ENCODE data around the gene NDUFA1. TPM values are rescaled to one million over a fixed set of nuclear protein-coding genes. Genes with fewer than 3 reads are reported as not detected.

The NDUFA1 gene
- total and polyA plus RNA-seq, 9 of the 15 experiments (the other 6 are each of a cell fraction or from before 2014, with no cell fraction given), result 162 to 1,285 (median 383) TPM

DNA sequence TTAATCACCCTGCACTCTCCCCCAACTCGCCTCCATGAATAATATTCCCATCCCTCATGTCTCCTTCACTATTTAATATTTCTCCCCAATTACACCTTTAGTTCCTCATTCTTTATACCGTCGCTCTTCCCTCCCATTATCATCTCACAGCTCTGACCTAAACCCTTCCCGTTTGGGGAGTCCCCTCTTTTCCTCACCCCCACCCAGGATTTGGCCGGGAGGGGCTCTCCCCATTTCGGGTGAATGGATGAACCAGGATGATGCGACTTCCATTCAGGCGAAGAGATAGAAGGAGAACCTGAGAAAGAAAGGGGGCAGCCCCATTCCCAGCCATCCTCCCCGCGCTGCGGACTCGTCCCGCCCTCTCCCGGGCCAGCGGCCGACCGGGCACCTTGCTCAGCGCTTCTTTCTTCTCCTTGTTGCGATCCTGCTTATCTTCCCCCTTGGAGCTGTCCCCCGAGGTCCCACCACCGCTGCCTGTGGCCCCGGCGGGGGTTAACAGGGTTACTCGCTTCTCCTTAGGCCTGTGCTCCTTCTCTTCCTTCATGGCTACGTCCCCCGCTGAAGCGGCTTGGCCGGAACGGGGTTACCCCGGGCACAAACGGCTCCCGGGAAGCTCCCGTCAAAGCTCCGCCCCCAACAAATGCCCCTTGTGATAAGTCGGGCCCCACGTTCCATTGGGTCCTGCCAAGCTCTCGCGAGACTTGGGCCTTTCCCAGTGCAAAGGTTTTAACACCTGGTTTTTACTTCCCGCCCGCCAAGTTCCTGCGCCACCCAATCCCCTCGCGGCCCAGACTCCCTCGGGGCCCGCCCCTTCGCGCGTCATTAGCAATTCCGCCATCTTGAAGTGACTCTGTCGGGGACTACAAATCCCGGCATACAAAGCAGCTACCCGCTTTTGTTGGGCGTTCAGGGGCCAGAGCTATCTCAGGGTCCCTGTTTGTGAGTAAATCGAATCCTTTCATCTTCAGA is 19.0 kb upstream of the NDUFA1 start, which contains the start of gene UPF3B:
UPF3B (minus strand) TSS at position 582 of the 972 bp plus-strand sequence; CDS start at position 547, 35 bp downstream.
- peak within 1 kb of the TSS; percentile 91 for H2AFZ ChIP-seq (ENCODE audit: low read depth, low read length)
- H3K27ac ChIP-seq (ENCODE audit: extremely low read depth, low read depth, low read length), result peak within 1 kb of the TSS; percentile 76
- ChIA-PET CTCF (ENCODE audit: low intra/inter-chr PET ratio) (no interaction called here), POLR2A (interaction anchor here (0.7 to 4.4 kb wide), 6 partner anchors 10 to 63 kb away, joined by 3 to 30 read pairs (median 7); partner anchors contain the start of genes NDUFA1, RNF113A and RPL39)
- peak; percentile 93 for FAIRE-seq
- peak within 1 kb of the TSS; percentile 82 to 97 for H3K9ac ChIP-seq (ENCODE audit: insufficient read depth in 1 of 2, low read depth in 2 of 2, low read length in 2 of 2)
- no peaks in the 10 kb centered on the region for H3K9me1 ChIP-seq (ENCODE audit: control insufficient read depth, insufficient read depth, low read length)
- in situ Hi-C loops (cut with MboI) (no loop called here), intact Hi-C loops (cut with micrococcal nuclease) (loop anchor here (2.0 kb wide), 1 partner anchor 18 kb away; the partner anchor contains the start of genes NDUFA1 and RNF113A)
- DNase-seq (ENCODE audit: extremely low read depth in 1 of 4, low spot score in 3 of 4), result peak; percentile 95 to 99 (median 96)
- no TSS peak for BruUV-seq (replicated peaks)
- H4K20me1 ChIP-seq (replicated peaks; ENCODE audit: control insufficient read depth, insufficient read depth, low read length), result no peaks in the 10 kb centered on the region
- peaks cover 19% of the 10 kb centered on the region for H3K79me2 ChIP-seq (ENCODE audit: control insufficient read depth, insufficient read depth, low read length)
- H3K36me3 ChIP-seq (ENCODE audit: control insufficient read depth, insufficient read depth, low read length), result peaks cover 31% of the 10 kb centered on the region; the same call in 2 of the 3 replicates
- H3K4me3 ChIP-seq, result peak within 1 kb of the TSS; percentile 70
- H3K4me2 ChIP-seq (ENCODE audit: insufficient read depth, low read length), result peak within 1 kb of the TSS; percentile 77
- H3K27me3 ChIP-seq (ENCODE audit: control insufficient read depth in 2 of 2, insufficient read depth in 2 of 2, low read length in 2 of 2), result no peaks in the 10 kb centered on the region
- peaks cover 0 to 2% of the 10 kb centered on the region in 2 experiments; a peak in 1 of 5 replicates for H3K4me1 ChIP-seq (replicated peaks in 1 of 2; ENCODE audit: control insufficient read depth in 2 of 2, insufficient read depth in 2 of 2, low read length in 2 of 2)
- H3K9me3 ChIP-seq (replicated peaks; ENCODE audit: control insufficient read depth, insufficient read depth, low read depth, low read length), result no peaks in the 10 kb centered on the region
- WGBS (ENCODE audit: insufficient coverage, low coverage, missing lambda C conversion rate), result 0% methylated on average over 31 of the region's 54 CpGs
- ATAC-seq, result peak; percentile 97
- TF ChIP-seq SRSF3 (IDR thresholded peaks at IDR 0.05; ENCODE audit: insufficient read depth, low read length) (no peak), ZZZ3 (IDR thresholded peaks at IDR 0.05) (no peak), RERE (CRISPR knock-in tag; IDR thresholded peaks at IDR 0.05; ENCODE audit: borderline replicate concordance) (no peak), MAFF (IDR thresholded peaks at IDR 0.05; ENCODE audit: low read length) (peak; percentile 18; the same call in 1 of the 2 replicates), FOXP1 (CRISPR knock-in tag; IDR thresholded peaks at IDR 0.05) (no peak), ZNF143 (CRISPR knock-in tag; IDR thresholded peaks at IDR 0.05) (peak; percentile 83), ARHGAP35 (IDR thresholded peaks at IDR 0.05; ENCODE audit: partially characterized antibody) (peak; percentile 91), POU5F1 (IDR thresholded peaks at IDR 0.05; ENCODE audit: borderline replicate concordance, low read depth, low read length, partially characterized antibody) (no peak), CBFB (CRISPR knock-in tag; IDR thresholded peaks at IDR 0.05) (no peak), ZNF668 (CRISPR knock-in tag; IDR thresholded peaks at IDR 0.05) (no peak), NR2C2 (CRISPR knock-in tag; IDR thresholded peaks at IDR 0.05) (no peak), NR2C2 (tag; IDR thresholded peaks at IDR 0.05) (peak; percentile 88)
- TF ChIP-seq, protein P1, sequence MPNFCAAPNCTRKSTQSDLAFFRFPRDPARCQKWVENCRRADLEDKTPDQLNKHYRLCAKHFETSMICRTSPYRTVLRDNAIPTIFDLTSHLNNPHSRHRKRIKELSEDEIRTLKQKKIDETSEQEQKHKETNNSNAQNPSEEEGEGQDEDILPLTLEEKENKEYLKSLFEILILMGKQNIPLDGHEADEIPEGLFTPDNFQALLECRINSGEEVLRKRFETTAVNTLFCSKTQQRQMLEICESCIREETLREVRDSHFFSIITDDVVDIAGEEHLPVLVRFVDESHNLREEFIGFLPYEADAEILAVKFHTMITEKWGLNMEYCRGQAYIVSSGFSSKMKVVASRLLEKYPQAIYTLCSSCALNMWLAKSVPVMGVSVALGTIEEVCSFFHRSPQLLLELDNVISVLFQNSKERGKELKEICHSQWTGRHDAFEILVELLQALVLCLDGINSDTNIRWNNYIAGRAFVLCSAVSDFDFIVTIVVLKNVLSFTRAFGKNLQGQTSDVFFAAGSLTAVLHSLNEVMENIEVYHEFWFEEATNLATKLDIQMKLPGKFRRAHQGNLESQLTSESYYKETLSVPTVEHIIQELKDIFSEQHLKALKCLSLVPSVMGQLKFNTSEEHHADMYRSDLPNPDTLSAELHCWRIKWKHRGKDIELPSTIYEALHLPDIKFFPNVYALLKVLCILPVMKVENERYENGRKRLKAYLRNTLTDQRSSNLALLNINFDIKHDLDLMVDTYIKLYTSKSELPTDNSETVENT (CRISPR knock-in tag; IDR thresholded peaks at IDR 0.05), result no peak

Measured in K562 (cell line).